ENCODE results near the gene NFIA.
A peak's percentile ranks its signal among the peaks of the same experiment; 100 is the strongest.

The NFIA gene

GRCh38 chr1:61348025-61348665 lies 265.8 kb downstream of the NFIA start:
- DNase-seq: no peak

GRCh38 chr1:61352845-61353435 lies 270.6 kb downstream of the NFIA start:
- no peak for DNase-seq

GRCh38 chr1:61353797-61354406 lies 271.5 kb downstream of the NFIA start:
- DNase-seq: no peak

- no peak for DNase-seq
Measured at GRCh38 chr1:61356016-61356415, 273.7 kb downstream of the NFIA start.

GRCh38 chr1:61356995-61357394 lies 274.6 kb downstream of the NFIA start:
- DNase-seq: peak; percentile 81

GRCh38 chr1:61357539-61357938 lies 275.2 kb downstream of the NFIA start:
- no peak for DNase-seq

GRCh38 chr1:61358770-61359455 lies 276.6 kb downstream of the NFIA start:
- no peak for DNase-seq

- DNase-seq: no peak
Measured at GRCh38 chr1:61361931-61362330, 279.6 kb downstream of the NFIA start.

- DNase-seq: no peak
Measured at GRCh38 chr1:61362351-61362750, 280.0 kb downstream of the NFIA start.

GRCh38 chr1:61368366-61368765 lies 286.0 kb downstream of the NFIA start:
- DNase-seq: no peak

- no peak for DNase-seq
Measured at GRCh38 chr1:61368876-61369275, 286.5 kb downstream of the NFIA start.

GRCh38 chr1:61370177-61370912 lies 288.0 kb downstream of the NFIA start:
- DNase-seq: no peak

GRCh38 chr1:61370913-61371279 lies 288.5 kb downstream of the NFIA start:
- DNase-seq: no peak

- no peak for DNase-seq
Measured at GRCh38 chr1:61372944-61373343, 290.6 kb downstream of the NFIA start.

GRCh38 chr1:61374156-61374555 lies 291.8 kb downstream of the NFIA start:
- no peak for DNase-seq

- DNase-seq: no peak
Measured at GRCh38 chr1:61375082-61375880, 292.9 kb downstream of the NFIA start.

- DNase-seq: no peak
Measured at GRCh38 chr1:61376151-61376550, 293.8 kb downstream of the NFIA start.

GRCh38 chr1:61377242-61377958 lies 295.0 kb downstream of the NFIA start:
- DNase-seq: no peak

- no peak for DNase-seq
Measured at GRCh38 chr1:61378494-61379180, 296.3 kb downstream of the NFIA start.

GRCh38 chr1:61379693-61380092 lies 297.3 kb downstream of the NFIA start:
- DNase-seq: no peak

GRCh38 chr1:61380561-61380960 lies 298.2 kb downstream of the NFIA start:
- no peak for DNase-seq
